OCI-LY1 (cell line): ENCODE results near the gene MRTFA.

Experiments
- EZH2 ChIP-seq: fragments of 200-600 bp; sonication (generic), shearing (Covaris generic); IDR thresholded peaks from 2 replicates; pipeline ENCODE4 v1.8.0; 2017; ENCODE audit warnings: borderline replicate concordance, mixed run types, mild to moderate bottlenecking, antibody characterized with exemption, low read length, moderate library complexity, mixed read lengths
- TF ChIP-seq, protein P1 (sequence below): fragments of 200-600 bp; sonication (generic), shearing (Covaris generic); IDR thresholded peaks from 2 replicates; pipeline ENCODE4 v1.5.1; 2017; ENCODE audit warnings: mild to moderate bottlenecking, antibody characterized with exemption, low read length, moderate library complexity, mixed read lengths

DNA sequence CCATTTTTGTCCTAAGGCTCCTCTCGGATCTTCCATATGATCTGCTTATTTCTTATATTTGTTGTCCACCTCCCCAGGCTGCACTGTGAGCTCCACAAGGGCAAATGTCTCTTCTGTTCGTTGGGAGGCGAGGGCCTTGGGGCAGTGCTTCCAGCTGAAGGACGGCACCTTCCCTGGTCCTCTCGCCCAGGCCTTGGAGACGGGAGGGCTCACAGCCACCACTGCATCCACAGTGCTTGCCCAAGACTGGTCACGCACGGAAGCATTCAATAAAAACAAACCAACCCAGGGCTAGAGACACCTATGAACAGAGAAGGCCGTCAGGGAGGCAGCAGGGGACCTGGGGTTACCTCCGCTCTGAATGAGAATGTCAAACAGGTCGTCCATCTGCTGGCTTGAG, 219.9 kb downstream of the MRTFA start:
- TF ChIP-seq, protein P1, sequence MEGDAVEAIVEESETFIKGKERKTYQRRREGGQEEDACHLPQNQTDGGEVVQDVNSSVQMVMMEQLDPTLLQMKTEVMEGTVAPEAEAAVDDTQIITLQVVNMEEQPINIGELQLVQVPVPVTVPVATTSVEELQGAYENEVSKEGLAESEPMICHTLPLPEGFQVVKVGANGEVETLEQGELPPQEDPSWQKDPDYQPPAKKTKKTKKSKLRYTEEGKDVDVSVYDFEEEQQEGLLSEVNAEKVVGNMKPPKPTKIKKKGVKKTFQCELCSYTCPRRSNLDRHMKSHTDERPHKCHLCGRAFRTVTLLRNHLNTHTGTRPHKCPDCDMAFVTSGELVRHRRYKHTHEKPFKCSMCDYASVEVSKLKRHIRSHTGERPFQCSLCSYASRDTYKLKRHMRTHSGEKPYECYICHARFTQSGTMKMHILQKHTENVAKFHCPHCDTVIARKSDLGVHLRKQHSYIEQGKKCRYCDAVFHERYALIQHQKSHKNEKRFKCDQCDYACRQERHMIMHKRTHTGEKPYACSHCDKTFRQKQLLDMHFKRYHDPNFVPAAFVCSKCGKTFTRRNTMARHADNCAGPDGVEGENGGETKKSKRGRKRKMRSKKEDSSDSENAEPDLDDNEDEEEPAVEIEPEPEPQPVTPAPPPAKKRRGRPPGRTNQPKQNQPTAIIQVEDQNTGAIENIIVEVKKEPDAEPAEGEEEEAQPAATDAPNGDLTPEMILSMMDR: no peak
- TF ChIP-seq EZH2: no peak
